Activated CD8-positive, alpha-beta memory T cell treated with anti-CD3 and anti-CD28 coated beads for 48 hours (primary cell): Measurements from ENCODE around the gene DCC.

Experiments
- DNase-seq, 3 experiments: peaks; one replicate each; pipeline ENCODE4 v3.0.0-alpha.2; 2020; ENCODE audit warnings: low read depth in 2 of 3, low spot score in 2 of 3

The DCC gene

GRCh38 chr18:52415131-52415530 is 75.1 kb downstream of the DCC start:
- no peak for DNase-seq

DNA sequence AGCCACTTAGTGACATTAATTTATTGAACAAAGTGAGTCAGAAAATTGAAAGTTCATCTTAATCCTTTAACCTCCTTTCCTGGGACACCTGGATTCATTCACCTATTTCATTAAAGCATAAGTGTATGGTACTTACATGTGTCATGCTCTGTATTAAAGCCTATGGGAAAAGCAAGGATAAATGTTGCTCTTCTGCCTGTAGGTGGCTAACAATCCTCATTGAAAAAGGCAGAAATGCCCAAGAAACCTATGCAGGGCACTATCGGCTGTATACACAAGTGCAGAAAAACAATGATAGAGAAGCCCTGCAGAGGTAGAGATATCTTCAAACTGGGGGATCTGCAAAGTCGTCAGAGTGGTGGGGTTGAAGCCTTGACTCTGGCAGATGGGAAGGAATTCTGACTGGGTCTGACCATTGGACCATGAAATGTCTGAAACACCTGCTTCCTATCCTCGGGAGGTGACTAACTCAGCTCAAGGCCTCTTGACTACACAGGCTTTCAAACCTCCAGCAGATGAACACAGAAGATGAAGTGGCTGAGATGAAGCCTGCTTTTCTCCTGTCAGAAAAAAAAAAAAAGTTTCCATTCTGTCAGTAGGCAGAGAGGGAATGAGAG is 83.1 kb downstream of the DCC start:
- no peak for DNase-seq

DNA sequence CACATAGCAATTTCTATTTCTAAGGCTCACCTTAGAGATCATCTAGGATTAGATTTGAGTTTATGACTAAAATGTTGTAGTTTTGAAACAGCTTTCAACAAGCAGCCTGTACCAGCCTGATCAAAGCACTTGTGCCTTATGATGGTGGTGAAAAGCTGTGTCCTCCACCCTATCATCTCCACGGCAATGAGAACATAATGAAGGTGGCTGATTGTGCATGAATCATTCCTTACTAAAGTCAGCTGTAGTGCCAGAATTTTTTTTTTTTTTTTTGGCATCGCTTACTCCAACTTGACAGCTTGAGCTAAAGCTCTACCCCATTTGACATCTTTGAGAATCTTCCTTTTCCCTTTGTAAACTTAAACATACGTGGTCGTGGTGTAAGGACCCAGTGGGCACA is 86.0 kb downstream of the DCC start:
- no peak for DNase-seq

DNA sequence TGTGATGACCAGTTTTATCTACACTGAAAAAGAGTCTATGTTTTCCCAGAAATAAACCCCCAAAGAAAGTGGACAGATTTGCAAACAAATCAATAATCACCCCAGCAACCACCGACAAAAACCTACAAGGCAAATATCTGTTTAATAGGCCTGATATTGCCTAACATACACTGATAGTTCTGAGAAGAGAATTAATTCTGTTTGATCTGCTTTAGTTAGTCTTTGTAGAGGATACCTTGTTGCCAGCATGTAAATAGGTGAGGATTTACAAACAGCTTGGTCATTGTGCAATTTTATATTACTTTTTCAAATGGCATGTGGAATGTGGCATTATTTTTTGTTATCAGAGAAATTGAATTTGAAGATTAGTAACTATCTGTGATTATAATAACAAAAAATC is 86.5 kb downstream of the DCC start:
- DNase-seq: no peak

DNA sequence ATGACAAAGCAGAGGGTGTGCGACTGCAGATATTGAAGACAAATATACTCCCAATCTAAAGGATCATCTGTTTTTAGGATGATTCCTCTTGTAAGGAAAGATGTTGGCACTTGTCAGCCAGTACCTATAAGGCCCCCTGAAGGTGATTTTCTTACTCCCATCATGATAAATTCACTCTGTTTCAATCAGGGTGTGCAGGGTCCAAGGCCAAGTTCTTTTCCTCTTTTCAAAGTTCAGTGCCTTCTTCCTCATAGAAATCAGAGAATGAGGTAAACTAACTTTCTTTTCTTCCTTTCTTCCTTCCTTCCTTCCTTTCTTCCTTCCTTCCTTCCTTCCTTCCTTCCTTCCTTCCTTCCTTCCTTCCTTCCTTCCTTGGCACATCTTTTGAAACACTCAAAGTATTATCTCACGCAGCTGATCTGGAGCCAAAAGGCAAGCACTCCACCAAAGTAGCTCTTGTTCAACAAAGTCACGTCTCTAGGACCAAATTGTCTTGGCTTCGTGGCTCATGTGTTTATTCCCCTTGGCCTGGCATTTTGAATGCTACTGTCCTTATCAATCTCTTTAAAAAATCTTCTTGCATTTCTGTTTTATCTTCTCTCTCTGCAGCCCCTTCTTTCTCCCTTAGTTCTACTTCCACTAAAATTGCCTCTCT is 87.7 kb downstream of the DCC start:
- DNase-seq: no peak

GRCh38 chr18:52431683-52432082 is 91.7 kb downstream of the DCC start:
- DNase-seq: no peak

DNA sequence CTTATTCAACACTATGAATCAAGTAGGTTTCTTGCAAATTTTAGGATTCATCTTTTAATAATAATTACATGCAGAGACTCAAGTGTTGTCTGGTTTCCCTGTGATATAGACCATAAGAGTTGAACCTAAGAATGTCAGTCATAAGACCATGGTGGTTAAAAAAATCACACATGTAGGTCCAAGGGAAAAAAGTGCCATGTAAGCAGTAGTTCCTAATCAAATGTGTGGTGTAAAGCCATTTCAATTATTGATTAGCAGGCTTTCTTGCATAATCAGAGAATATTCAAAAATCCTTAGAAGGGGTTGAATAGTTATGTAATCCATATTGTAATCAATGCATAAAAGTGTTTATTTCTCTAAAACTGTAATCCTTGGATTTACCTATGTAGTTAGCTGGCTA is 93.8 kb downstream of the DCC start:
- DNase-seq: no peak

DNA sequence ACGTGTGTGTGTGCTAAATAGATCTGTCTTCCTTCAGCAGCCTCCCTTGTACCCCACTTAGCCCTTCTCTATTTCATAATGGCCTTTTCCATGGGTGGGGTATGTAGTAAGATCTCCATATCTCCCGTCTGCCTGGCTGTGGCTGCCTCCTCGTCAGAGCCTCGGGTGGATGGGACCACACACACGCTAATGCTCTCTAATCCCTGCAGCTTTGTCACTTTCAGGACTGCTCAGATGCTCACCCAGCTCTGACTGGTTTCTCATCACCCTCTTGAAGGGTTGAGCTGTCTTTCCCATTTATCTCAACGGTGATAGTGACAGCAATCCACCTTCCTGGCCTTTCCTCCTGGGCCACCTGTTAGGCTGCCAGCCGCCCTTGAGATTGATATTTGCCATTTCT is 95.3 kb downstream of the DCC start:
- DNase-seq: no peak

GRCh38 chr18:52437161-52437560 is 97.2 kb downstream of the DCC start:
- no peak for DNase-seq

DNA sequence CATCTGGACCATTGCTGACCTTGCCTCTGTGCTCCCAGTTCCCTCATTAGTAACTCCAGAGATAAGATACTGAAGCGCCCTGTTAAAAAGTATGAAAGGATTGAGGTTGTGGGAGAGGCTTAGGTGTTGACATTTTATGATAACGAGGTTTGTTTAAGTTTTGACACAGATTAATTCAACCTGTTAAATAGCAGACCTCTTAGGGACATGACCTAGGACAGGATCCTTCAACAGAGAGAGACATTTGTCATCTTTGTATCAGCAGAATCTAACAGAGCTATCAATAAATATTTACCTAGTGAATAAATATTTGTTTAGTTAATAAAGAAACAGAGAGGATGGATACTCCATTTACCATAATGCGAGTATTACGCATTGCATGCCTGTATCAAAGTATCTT is 99.5 kb downstream of the DCC start:
- no peak for DNase-seq

GRCh38 chr18:52441794-52442193 is 101.8 kb downstream of the DCC start:
- DNase-seq: no peak

GRCh38 chr18:52442686-52443085 is 102.7 kb downstream of the DCC start:
- DNase-seq: no peak

GRCh38 chr18:52451256-52451655 is 111.3 kb downstream of the DCC start:
- no peak for DNase-seq

DNA sequence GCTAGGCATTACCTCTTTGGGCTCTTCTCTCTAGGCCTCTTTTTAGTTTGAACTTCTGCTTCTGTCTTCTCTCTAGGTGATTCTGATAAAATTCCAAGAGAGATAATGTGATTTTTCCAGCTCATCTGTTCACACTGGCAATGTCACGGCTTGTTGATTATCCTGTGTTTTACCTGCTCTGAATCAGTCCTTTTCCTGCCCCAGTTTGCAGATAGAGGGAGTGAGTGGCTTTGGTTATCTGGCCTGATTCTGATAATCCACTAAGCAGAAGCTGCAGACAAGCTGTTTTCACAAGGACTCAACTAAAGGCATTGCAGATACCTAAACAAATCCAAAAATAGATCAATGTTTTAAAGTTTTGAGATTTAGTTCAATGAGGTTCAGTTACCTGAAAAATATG is 111.9 kb downstream of the DCC start:
- no peak for DNase-seq

- no peak for DNase-seq
These were observed 112.4 kb downstream of the DCC start for GRCh38 chr18:52452427-52452826.

GRCh38 chr18:52459890-52460289 is 119.9 kb downstream of the DCC start:
- no peak for DNase-seq

- DNase-seq: no peak
These were observed 122.9 kb downstream of the DCC start for GRCh38 chr18:52462853-52463252.

DNA sequence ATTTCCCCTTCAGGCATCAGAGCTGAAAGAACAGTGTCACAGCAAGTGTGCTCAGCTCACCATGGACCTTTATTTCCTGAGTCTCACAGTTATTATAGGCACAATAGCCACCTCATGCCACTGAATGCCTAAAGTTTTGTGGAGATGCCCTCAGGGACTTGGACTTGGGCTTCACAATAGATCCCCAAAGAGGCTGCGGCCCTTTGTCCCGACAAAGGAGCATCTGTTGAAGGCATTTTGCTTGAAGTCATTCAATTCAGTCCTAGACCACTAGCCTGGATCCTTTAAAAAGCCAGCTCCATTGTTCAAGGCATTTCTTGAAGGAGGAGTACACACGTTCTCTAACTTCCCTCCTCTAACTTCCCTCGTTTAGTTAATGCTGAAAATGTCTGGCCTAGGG is 125.4 kb downstream of the DCC start:
- no peak for DNase-seq

GRCh38 chr18:52468496-52468895 is 128.5 kb downstream of the DCC start:
- no peak for DNase-seq

DNA sequence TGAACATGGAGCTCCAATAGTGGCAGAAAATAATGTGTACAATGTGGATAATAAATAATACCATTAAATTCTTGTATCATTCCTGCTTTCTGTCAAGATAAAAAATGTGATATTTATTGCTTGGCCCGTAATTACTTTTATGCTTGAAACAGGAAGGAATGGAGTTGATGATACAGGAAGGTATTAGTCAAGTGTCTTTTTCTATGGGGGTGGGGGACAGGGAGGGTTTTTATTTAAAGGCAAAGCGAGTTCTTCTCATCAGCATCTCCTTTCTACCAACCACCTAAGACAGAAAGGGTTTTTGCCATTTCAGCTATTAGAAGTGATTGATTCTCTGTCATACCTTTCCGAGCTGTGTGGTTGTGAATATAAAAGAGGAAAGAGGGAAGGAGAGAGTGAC is 135.3 kb downstream of the DCC start:
- no peak for DNase-seq

- no peak for DNase-seq
These were observed 141.1 kb downstream of the DCC start for GRCh38 chr18:52481116-52481515.

- no peak for DNase-seq
These were observed 145.0 kb downstream of the DCC start for GRCh38 chr18:52484977-52485376.

DNA sequence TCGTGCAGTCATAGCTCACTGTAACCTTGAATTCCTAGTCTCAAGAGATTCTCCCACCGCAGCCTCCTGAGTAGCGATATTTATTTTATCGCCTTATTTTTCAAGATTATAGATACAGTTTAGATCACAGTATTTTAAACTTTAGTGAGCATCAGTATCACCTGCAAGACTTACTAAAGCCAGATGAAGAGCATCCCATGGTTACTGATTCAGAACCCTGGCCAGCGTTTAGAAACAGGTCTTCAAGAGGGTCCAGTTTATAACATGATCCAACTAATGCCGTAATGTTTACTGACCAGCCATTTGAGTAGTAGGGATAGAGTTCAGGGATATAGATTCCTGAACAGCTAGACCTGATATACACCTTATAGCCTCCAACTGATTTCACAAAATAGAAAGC is 146.1 kb downstream of the DCC start:
- DNase-seq: no peak
